Breast epithelium (tissue), 3 donors: ENCODE data around the gene CKB.

Experiments used
- POLR2A ChIP-seq: fragments of 450-650 bp; IDR thresholded peaks from one replicate; pipeline ENCODE4 v1.6.1; 2016; ENCODE audit warnings: antibody characterized with exemption, mild to moderate bottlenecking, moderate library complexity
- TF ChIP-seq, protein P1 (sequence below), 3 donors: fragments of 450-650 bp; IDR thresholded peaks; one replicate each; pipeline ENCODE4 v1.5.1; 2016 to 2017; ENCODE audit warnings: antibody characterized with exemption in 3 of 3, mild to moderate bottlenecking in 3 of 3, moderate library complexity in 3 of 3

DNA sequence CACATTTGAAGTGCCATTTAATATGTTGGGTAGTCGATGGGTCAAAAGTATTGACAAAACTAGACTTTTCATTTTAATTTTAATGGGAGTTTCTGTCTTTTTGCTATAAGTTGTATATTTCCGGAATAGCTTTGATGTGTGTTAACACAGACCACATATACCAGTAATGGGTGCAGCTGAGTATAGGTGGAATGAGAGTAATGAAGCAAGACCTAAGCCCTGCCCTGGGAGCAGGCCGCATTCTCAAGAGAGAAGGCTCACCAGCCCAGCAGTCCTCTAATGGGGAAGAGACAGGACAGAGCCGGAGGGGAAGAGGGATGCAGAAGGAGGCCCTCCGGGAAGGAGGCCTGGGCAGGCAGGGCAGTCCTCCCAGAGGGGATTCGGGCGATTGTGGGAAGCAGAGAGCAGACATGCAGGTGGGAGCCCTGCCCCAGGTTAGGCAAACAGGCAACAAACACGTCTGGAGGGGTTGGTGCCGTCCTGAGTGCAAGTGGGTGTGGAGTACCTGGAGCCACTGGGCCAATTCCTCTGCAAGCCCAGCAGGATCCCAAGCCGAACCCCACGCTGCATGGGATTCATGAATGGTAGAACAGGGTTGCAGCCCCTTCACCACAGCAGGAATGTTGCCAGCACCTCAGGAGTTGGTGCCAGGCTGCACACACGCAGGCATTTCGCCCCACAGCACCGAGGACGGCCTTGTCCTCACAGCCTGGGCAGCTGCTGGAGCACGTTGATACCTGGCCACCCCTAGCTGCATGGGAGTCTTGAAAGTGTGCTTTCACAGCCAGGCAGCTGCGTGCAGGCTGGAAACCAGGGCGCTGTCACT lies 7.8 kb downstream of the CKB start:
- TF ChIP-seq, protein P1, sequence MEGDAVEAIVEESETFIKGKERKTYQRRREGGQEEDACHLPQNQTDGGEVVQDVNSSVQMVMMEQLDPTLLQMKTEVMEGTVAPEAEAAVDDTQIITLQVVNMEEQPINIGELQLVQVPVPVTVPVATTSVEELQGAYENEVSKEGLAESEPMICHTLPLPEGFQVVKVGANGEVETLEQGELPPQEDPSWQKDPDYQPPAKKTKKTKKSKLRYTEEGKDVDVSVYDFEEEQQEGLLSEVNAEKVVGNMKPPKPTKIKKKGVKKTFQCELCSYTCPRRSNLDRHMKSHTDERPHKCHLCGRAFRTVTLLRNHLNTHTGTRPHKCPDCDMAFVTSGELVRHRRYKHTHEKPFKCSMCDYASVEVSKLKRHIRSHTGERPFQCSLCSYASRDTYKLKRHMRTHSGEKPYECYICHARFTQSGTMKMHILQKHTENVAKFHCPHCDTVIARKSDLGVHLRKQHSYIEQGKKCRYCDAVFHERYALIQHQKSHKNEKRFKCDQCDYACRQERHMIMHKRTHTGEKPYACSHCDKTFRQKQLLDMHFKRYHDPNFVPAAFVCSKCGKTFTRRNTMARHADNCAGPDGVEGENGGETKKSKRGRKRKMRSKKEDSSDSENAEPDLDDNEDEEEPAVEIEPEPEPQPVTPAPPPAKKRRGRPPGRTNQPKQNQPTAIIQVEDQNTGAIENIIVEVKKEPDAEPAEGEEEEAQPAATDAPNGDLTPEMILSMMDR (IDR thresholded peaks at IDR 0.05) = no peak
- TF ChIP-seq POLR2A = no peak
